Lower leg skin (tissue), 4 donors: ENCODE results near the gene PACSIN2. TPM values are rescaled to one million over a fixed set of nuclear protein-coding genes. Genes with fewer than 3 reads are reported as not detected.

Source experiments
- DNase-seq, 2 donors: peaks; one replicate each; pipeline ENCODE4 v3.0.0-alpha.2; 2019; ENCODE audit warnings: low spot score in 2 of 2
- H3K4me3 ChIP-seq: fragments of 200-600 bp; sonication (generic); 2 replicates; pipeline ENCODE4 v1.5.1; 2017; ENCODE audit warnings: mild to moderate bottlenecking, low read depth; ENCODE audit not compliant: poor library complexity, severe bottlenecking
- CTCF ChIP-seq, 3 donors: fragments of 450-650 bp; IDR thresholded peaks; one replicate each; pipeline ENCODE4 v1.5.1; 2016; ENCODE audit warnings: antibody characterized with exemption in 3 of 3, mild to moderate bottlenecking in 3 of 3, moderate library complexity in 2 of 3
- POLR2A ChIP-seq, 2 donors: fragments of 450-650 bp; IDR thresholded peaks; one replicate each; pipeline ENCODE4 v1.6.1; 2016 to 2017; ENCODE audit warnings: antibody characterized with exemption in 2 of 2, mild to moderate bottlenecking in 1 of 2, moderate library complexity in 1 of 2
- WGBS, 2 donors: methylation state at CpG; one replicate each; pipeline ENCODE4 v1.1.5; 2018; 5-methylcytosine and 5-hydroxymethylcytosine counted together
- intact Hi-C: fragments of 100-400 bp; cut with DNase I; formaldehyde crosslinking; loops from one replicate; pipeline ENCODE4 v1.15.0; 2023; ENCODE audit warnings: low total_unique reads
- total RNA-seq, 4 donors: library from RNA; depleted of rRNA; stranded (reverse); fragments of >200 nt; gene quantifications; one replicate each; pipeline ENCODE4 v1.1.0, GENCODE V29; 2016

PACSIN2 gene
- total RNA-seq, 4 donors from 2014 or later = 46.3 to 88.8 (median 58.2) TPM

- intact Hi-C loops = no loop called here
- 59 to 61% methylated on average over 10 of the region's 10 CpGs for WGBS, 2 donors
- DNase-seq = no peak
- no peak for TF ChIP-seq CTCF (IDR thresholded peaks at IDR 0.05)
- no peak for TF ChIP-seq POLR2A (IDR thresholded peaks at IDR 0.05)
- H3K4me3 ChIP-seq = no peak overlapping the region
These were observed 54.2 kb downstream of the PACSIN2 start for GRCh38 chr22:42960531-42961399.

GRCh38 chr22:42959576-42960509 lies 55.1 kb downstream of the PACSIN2 start:
- no peak overlapping the region for H3K4me3 ChIP-seq
- intact Hi-C loops = no loop called here
- TF ChIP-seq CTCF (IDR thresholded peaks at IDR 0.05) (no peak), POLR2A (IDR thresholded peaks at IDR 0.05) (no peak)
- WGBS, 2 donors = 46 to 54% methylated on average over 13 of the region's 13 CpGs
- DNase-seq = no peak

- no peak overlapping the region for H3K4me3 ChIP-seq
- intact Hi-C loops = no loop called here
- DNase-seq = no peak
- TF ChIP-seq CTCF (IDR thresholded peaks at IDR 0.05) (no peak), POLR2A (IDR thresholded peaks at IDR 0.05) (no peak)
- WGBS, 2 donors = 83 to 88% methylated on average over 6 of the region's 6 CpGs
These were observed 56.0 kb downstream of the PACSIN2 start for GRCh38 chr22:42958937-42959336.

GRCh38 chr22:42957958-42958357 lies 57.0 kb downstream of the PACSIN2 start:
- no peak overlapping the region for H3K4me3 ChIP-seq
- DNase-seq = no peak
- intact Hi-C loops = no loop called here
- TF ChIP-seq POLR2A (IDR thresholded peaks at IDR 0.05) (no peak), CTCF (IDR thresholded peaks at IDR 0.05) (no peak)
- WGBS, 2 donors = 76 to 79% methylated on average over 7 of the region's 7 CpGs

GRCh38 chr22:42957544-42957943 lies 57.4 kb downstream of the PACSIN2 start:
- TF ChIP-seq POLR2A (IDR thresholded peaks at IDR 0.05) (no peak), CTCF (IDR thresholded peaks at IDR 0.05) (no peak)
- intact Hi-C loops = no loop called here
- H3K4me3 ChIP-seq = no peak overlapping the region
- WGBS, 2 donors = 73 to 74% methylated on average over 3 of the region's 3 CpGs
- DNase-seq = no peak
